Stimulated activated naive CD8-positive, alpha-beta T cell treated with anti-CD3 and anti-CD28 coated beads, Interleukin-15, Interleukin-2, amounts not matched to agents 100 ng/mL and 50 ng/mL, for 24 hours (primary cell): ENCODE measurements around the gene UBE2Q2.

Source experiments
- H3K27ac Mint-ChIP-seq: one replicate; pipeline ENCODE4 v1.8.0; 2021; ENCODE audit warnings: mild to moderate bottlenecking, mixed read lengths
- H3K27me3 Mint-ChIP-seq: one replicate; pipeline ENCODE4 v1.8.0; 2021; ENCODE audit warnings: mixed read lengths
- H3K36me3 Mint-ChIP-seq: one replicate; pipeline ENCODE4 v1.8.0; 2021; ENCODE audit warnings: low read depth, mixed read lengths
- H3K4me1 Mint-ChIP-seq: one replicate; pipeline ENCODE4 v1.8.0; 2021; ENCODE audit warnings: low read depth, mixed read lengths
- H3K4me3 Mint-ChIP-seq: one replicate; pipeline ENCODE4 v1.8.0; 2021; ENCODE audit warnings: mild to moderate bottlenecking, mixed read lengths
- H3K9me3 Mint-ChIP-seq: one replicate; pipeline ENCODE4 v1.8.0; 2021; ENCODE audit warnings: mixed read lengths

The UBE2Q2 gene

GRCh38 chr15:75918135-75918534 lies 74.9 kb downstream of the UBE2Q2 start:
- Mint-ChIP-seq H3K27me3 (no peaks in the 10 kb centered on the region), H3K4me1 (peaks cover 11% of the 10 kb centered on the region), H3K36me3 (peaks cover 65% of the 10 kb centered on the region), H3K27ac (peak overlapping the region; percentile 13), H3K4me3 (no peak overlapping the region), H3K9me3 (no peaks in the 10 kb centered on the region)

- Mint-ChIP-seq H3K27ac (no peak overlapping the region), H3K36me3 (peaks cover 61% of the 10 kb centered on the region), H3K4me3 (no peak overlapping the region), H3K4me1 (peaks cover 20% of the 10 kb centered on the region), H3K9me3 (no peaks in the 10 kb centered on the region), H3K27me3 (no peaks in the 10 kb centered on the region)
These were observed 76.8 kb downstream of the UBE2Q2 start for GRCh38 chr15:75920079-75920478.

GRCh38 chr15:75921732-75922703 lies 78.8 kb downstream of the UBE2Q2 start:
- Mint-ChIP-seq H3K4me1 (peaks cover 35% of the 10 kb centered on the region), H3K27ac (no peak overlapping the region), H3K4me3 (no peak overlapping the region), H3K27me3 (no peaks in the 10 kb centered on the region), H3K9me3 (no peaks in the 10 kb centered on the region), H3K36me3 (peaks cover 70% of the 10 kb centered on the region)

GRCh38 chr15:75923756-75924155 lies 80.5 kb downstream of the UBE2Q2 start:
- H3K9me3 Mint-ChIP-seq = no peaks in the 10 kb centered on the region
- H3K36me3 Mint-ChIP-seq = peaks cover 62% of the 10 kb centered on the region
- no peaks in the 10 kb centered on the region for H3K27me3 Mint-ChIP-seq
- H3K4me1 Mint-ChIP-seq = peaks cover 50% of the 10 kb centered on the region
- H3K4me3 Mint-ChIP-seq = no peak overlapping the region
- peak overlapping the region; percentile 10 for H3K27ac Mint-ChIP-seq

GRCh38 chr15:75924576-75924975 lies 81.3 kb downstream of the UBE2Q2 start:
- peaks cover 54% of the 10 kb centered on the region for H3K36me3 Mint-ChIP-seq
- no peak overlapping the region for H3K4me3 Mint-ChIP-seq
- no peaks in the 10 kb centered on the region for H3K27me3 Mint-ChIP-seq
- peaks cover 53% of the 10 kb centered on the region for H3K4me1 Mint-ChIP-seq
- no peaks in the 10 kb centered on the region for H3K9me3 Mint-ChIP-seq
- H3K27ac Mint-ChIP-seq = no peak overlapping the region

- Mint-ChIP-seq H3K27me3 (no peaks in the 10 kb centered on the region), H3K27ac (no peak overlapping the region), H3K9me3 (no peaks in the 10 kb centered on the region), H3K4me3 (no peak overlapping the region), H3K36me3 (peaks cover 52% of the 10 kb centered on the region), H3K4me1 (peaks cover 61% of the 10 kb centered on the region)
These were observed 82.2 kb downstream of the UBE2Q2 start for GRCh38 chr15:75925440-75925839.

GRCh38 chr15:75926931-75927330 lies 83.7 kb downstream of the UBE2Q2 start:
- no peaks in the 10 kb centered on the region for H3K27me3 Mint-ChIP-seq
- no peaks in the 10 kb centered on the region for H3K9me3 Mint-ChIP-seq
- H3K36me3 Mint-ChIP-seq = peaks cover 66% of the 10 kb centered on the region
- no peak overlapping the region for H3K27ac Mint-ChIP-seq
- H3K4me3 Mint-ChIP-seq = no peak overlapping the region
- H3K4me1 Mint-ChIP-seq = peaks cover 63% of the 10 kb centered on the region

GRCh38 chr15:75927601-75928000 lies 84.4 kb downstream of the UBE2Q2 start:
- H3K36me3 Mint-ChIP-seq = peaks cover 64% of the 10 kb centered on the region
- peak overlapping the region; percentile 21 for H3K27ac Mint-ChIP-seq
- H3K9me3 Mint-ChIP-seq = no peaks in the 10 kb centered on the region
- no peak overlapping the region for H3K4me3 Mint-ChIP-seq
- H3K27me3 Mint-ChIP-seq = no peaks in the 10 kb centered on the region
- H3K4me1 Mint-ChIP-seq = peaks cover 57% of the 10 kb centered on the region

GRCh38 chr15:75928680-75929608 lies 85.7 kb downstream of the UBE2Q2 start:
- Mint-ChIP-seq H3K9me3 (no peaks in the 10 kb centered on the region), H3K27me3 (no peaks in the 10 kb centered on the region), H3K4me3 (no peak overlapping the region), H3K36me3 (peaks cover 63% of the 10 kb centered on the region), H3K4me1 (peaks cover 45% of the 10 kb centered on the region), H3K27ac (no peak overlapping the region)

GRCh38 chr15:75929799-75930565 lies 86.7 kb downstream of the UBE2Q2 start:
- Mint-ChIP-seq H3K36me3 (peaks cover 66% of the 10 kb centered on the region), H3K27me3 (no peaks in the 10 kb centered on the region), H3K9me3 (no peaks in the 10 kb centered on the region), H3K4me1 (peaks cover 43% of the 10 kb centered on the region), H3K27ac (no peak overlapping the region), H3K4me3 (no peak overlapping the region)

GRCh38 chr15:75930866-75931265 lies 87.6 kb downstream of the UBE2Q2 start:
- H3K27ac Mint-ChIP-seq = no peak overlapping the region
- H3K4me1 Mint-ChIP-seq = peaks cover 38% of the 10 kb centered on the region
- H3K9me3 Mint-ChIP-seq = no peaks in the 10 kb centered on the region
- H3K4me3 Mint-ChIP-seq = no peak overlapping the region
- no peaks in the 10 kb centered on the region for H3K27me3 Mint-ChIP-seq
- H3K36me3 Mint-ChIP-seq = peaks cover 67% of the 10 kb centered on the region

GRCh38 chr15:75942464-75942863 lies 99.2 kb downstream of the UBE2Q2 start:
- Mint-ChIP-seq H3K4me1 (peaks cover 6% of the 10 kb centered on the region), H3K27ac (no peak overlapping the region), H3K27me3 (peaks cover 18% of the 10 kb centered on the region), H3K9me3 (peaks cover 13% of the 10 kb centered on the region), H3K4me3 (no peak overlapping the region), H3K36me3 (peaks cover 24% of the 10 kb centered on the region)

GRCh38 chr15:75943246-75943645 lies 100.0 kb downstream of the UBE2Q2 start:
- H3K27ac Mint-ChIP-seq = no peak overlapping the region
- peaks cover 6% of the 10 kb centered on the region for H3K4me1 Mint-ChIP-seq
- peaks cover 16% of the 10 kb centered on the region for H3K36me3 Mint-ChIP-seq
- H3K27me3 Mint-ChIP-seq = peaks cover 24% of the 10 kb centered on the region
- peaks cover 13% of the 10 kb centered on the region for H3K9me3 Mint-ChIP-seq
- no peak overlapping the region for H3K4me3 Mint-ChIP-seq

- H3K9me3 Mint-ChIP-seq = peaks cover 9% of the 10 kb centered on the region
- H3K36me3 Mint-ChIP-seq = peaks cover 11% of the 10 kb centered on the region
- peaks cover 6% of the 10 kb centered on the region for H3K4me1 Mint-ChIP-seq
- no peak overlapping the region for H3K27ac Mint-ChIP-seq
- peaks cover 24% of the 10 kb centered on the region for H3K27me3 Mint-ChIP-seq
- H3K4me3 Mint-ChIP-seq = no peak overlapping the region
These were observed 100.5 kb downstream of the UBE2Q2 start for GRCh38 chr15:75943713-75944215.
